A549 treated with ZK216348 at 1 μM for 4 hours (cell line): ENCODE measurements around the gene BIRC5. TPM values are rescaled to one million over a fixed set of nuclear protein-coding genes. Genes with fewer than 3 reads are reported as not detected.

ENCODE experiments used
- total RNA-seq: library from RNA; stranded (reverse); fragments of 200-300 nt; extraction: Qiagen RNA extraction; gene quantifications from 5 replicates; pipeline ENCODE4 v1.2.3, GENCODE V29; 2022; ENCODE audit warnings: low read depth

Gene BIRC5
- 93.1 to 109 TPM (median 98.8 TPM) in 5 replicates for total RNA-seq

DNA sequence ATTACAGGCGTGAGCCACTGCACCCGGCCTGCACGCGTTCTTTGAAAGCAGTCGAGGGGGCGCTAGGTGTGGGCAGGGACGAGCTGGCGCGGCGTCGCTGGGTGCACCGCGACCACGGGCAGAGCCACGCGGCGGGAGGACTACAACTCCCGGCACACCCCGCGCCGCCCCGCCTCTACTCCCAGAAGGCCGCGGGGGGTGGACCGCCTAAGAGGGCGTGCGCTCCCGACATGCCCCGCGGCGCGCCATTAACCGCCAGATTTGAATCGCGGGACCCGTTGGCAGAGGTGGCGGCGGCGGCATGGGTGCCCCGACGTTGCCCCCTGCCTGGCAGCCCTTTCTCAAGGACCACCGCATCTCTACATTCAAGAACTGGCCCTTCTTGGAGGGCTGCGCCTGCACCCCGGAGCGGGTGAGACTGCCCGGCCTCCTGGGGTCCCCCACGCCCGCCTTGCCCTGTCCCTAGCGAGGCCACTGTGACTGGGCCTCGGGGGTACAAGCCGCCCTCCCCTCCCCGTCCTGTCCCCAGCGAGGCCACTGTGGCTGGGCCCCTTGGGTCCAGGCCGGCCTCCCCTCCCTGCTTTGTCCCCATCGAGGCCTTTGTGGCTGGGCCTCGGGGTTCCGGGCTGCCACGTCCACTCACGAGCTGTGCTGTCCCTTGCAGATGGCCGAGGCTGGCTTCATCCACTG lies at the start of gene BIRC5:
Gene BIRC5 (plus strand): TSS at position 238 of the 690 bp plus-strand sequence. CDS start 64 bp downstream, at position 302.

DNA sequence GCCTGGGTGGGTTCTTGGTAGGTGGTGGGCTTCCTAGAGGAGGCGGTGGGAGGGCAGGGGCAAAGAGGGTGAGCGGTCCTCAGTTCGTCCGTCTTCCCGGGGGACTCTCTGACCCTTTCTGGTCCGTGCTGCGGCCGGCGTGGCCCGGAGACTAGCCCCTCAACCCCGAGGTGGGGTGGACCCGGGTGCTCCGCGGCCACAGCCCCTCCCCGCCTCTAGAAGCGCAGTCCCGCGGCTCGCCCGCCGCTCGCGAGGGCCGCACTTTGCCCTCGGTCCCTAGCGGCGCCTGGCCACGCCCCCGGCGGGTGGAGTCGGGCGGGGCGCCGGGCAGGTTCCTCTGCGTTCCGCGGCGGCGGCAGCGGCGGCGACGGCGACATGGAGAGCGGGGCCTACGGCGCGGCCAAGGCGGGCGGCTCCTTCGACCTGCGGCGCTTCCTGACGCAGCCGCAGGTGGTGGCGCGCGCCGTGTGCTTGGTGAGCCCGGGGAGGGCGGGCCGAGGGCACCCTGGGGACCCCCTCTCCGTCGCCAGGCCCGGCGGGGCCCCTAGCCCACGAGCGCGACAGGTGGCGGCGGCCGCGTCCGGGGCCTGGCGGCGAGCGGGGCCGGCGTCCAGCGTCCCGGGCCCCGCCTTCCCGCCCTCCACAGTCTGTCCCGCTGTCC lies 45.7 kb upstream of the BIRC5 start, which contains the start of gene SYNGR2:
Gene SYNGR2 (plus strand): TSS at position 340 of the 661 bp plus-strand sequence. CDS start 36 bp downstream, at position 376.

DNA sequence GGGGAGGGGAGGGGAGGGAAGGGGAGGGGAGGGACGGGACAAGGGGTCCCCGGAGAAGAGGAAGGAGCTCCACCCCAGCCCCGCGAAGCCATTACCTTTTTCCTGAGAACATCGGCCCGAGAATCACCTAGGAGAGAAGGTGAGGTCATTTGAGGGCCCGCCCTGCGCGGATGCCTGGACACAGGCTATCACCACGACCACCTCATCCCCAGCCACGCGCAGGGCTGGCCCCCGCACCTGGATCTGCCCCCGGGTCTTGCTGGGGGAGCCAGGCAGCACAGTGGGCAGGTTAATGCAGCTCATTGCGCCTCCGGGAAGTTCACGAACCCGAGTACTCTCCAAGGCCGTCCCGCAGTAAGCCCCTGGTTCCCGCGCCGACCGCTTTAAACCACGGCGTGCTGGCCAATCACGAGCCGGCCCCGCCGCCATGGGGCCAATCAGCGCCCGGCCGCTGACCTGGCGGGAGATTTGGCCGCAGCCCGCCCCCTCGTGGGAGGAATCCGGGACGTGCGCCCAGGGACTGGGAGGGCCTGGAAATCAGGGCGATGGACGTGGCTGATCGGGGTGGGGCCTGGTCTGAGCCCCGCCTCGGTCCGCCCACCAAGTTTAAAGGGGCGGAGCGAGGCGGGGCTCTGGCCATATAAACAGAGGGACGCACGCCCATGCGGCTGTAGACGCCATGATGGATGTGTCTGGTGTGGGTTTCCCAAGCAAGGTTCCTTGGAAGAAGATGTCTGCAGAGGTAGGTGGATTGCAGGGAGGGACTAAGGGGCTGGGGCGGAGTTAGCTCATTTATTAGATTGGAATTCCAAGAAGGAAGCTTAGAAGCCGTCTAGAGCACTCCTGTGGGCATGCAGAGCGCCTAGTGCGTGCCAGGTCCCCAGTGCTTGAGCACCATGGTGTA lies 27.1 kb upstream of the BIRC5 start, which contains the start of the genes AFMID and TK1:
Gene AFMID (plus strand): TSS at position 671 of the 904 bp plus-strand sequence. CDS start 9 bp downstream, at position 680.
Gene TK1 (minus strand): TSS at position 361 of the 904 bp plus-strand sequence. CDS start 58 bp downstream, at position 303.

DNA sequence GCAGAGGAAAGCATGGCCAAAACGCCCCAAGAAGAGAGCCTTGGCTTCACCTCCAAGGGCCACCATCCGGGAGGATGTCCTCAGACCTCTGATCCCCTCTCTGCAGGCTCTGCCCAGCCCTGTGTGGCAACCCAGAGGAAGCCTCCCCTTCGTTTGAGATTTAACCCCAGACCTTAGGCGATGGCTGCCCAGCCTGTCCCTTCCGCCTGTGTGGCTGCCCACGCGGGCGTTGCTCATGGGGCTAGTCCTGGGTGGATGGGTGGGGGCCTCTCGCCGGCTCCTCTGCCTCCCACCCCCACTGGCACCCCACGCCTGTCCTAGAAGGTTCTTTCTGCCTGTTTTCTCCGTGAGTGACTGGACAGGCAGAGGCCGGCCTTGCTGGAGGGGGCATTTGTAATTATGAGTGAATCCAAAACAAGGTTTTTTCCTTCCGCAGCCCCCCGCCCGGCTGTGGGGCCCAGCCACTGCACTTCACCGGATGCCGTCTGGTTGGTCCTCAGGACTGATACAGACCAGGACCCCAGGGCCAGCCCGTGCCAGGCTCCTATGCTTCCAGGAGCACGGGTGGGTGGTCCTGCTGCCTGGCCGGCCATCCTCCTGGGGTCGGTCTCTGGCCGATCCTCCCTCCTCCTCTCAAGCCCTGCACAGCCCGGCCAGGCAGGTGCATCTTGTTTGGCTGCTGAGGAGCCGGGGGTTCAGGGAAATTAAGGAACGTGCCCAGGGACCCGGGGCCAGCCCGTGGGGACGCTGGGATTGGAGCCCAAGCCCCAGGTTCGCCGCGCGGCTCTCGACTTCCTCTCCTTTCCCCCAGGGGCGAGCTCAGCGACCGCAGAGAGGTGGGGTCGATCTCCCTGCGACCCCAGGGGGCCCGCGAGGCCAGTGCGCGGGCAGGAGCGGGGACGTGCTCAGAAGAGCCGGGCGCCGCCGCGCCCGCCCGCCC lies 17.2 kb downstream of the BIRC5 start, which contains the start of gene TMEM235:
Gene TMEM235 (plus strand): TSS at position 636 of the 940 bp plus-strand sequence. CDS start 393 bp downstream, outside the sequence.

Other genes with a start within 250 kb of the BIRC5 start
- 5.1 to 16.8 TPM (median 12.6 TPM) in 5 replicates for gene TMC6, start 85.5 kb upstream of the BIRC5 start, total RNA-seq
- 0.18 to 1.2 TPM (median 0.26 TPM) in 5 replicates for gene TMC8, start 83.5 kb upstream of the BIRC5 start, total RNA-seq
- gene C17orf99, start 67.9 kb upstream of the BIRC5 start, total RNA-seq: not detected in 5 replicates
- 103 to 201 TPM (median 187 TPM) in 5 replicates for gene SYNGR2, start 45.7 kb upstream of the BIRC5 start, total RNA-seq
- gene TK1, start 27.2 kb upstream of the BIRC5 start, total RNA-seq: 220 to 241 TPM (median 230 TPM) in 5 replicates
- gene AFMID, start 26.9 kb upstream of the BIRC5 start, total RNA-seq: 38.2 to 46.2 TPM (median 41.3 TPM) in 5 replicates
- not detected in 5 replicates for gene TMEM235, start 17.4 kb downstream of the BIRC5 start, total RNA-seq
- gene SOCS3, start 145.8 kb downstream of the BIRC5 start, total RNA-seq: 28.2 to 46.7 TPM (median 41.0 TPM) in 5 replicates
- gene PGS1, start 164.4 kb downstream of the BIRC5 start, total RNA-seq: 15.1 to 29.9 TPM (median 28.6 TPM) in 5 replicates